GM18861 (cell line): ENCODE results near the gene DPH5.
"Not testable (repeated sequence)": the region's sequence is repeated elsewhere in the genome, so short reads cannot be mapped to it uniquely, and the experiment has no call there.

Experiments used
- ATAC-seq: cut with Tn5 transposase; IDR thresholded peaks from one replicate; pipeline ENCODE4 v1.9.1; 2021; ENCODE audit not compliant: unreplicated experiment

DPH5 gene

GRCh38 chr1:101025657-101026429 is at the start of gene DPH5:
TSS of gene DPH5 (minus strand) at chr1:101025784. CDS start at chr1:101025443, 341 bp downstream.
- peak; percentile 79 for ATAC-seq

GRCh38 chr1:101073836-101074235 is 48.3 kb upstream of the DPH5 start:
- ATAC-seq: no peak

- no peak for ATAC-seq
These were observed 45.9 kb upstream of the DPH5 start for GRCh38 chr1:101071470-101071891.

- no peak for ATAC-seq
These were observed 43.6 kb upstream of the DPH5 start for GRCh38 chr1:101069158-101069557.

GRCh38 chr1:101066937-101067335 is 41.4 kb upstream of the DPH5 start:
- not testable (repeated sequence) for ATAC-seq

GRCh38 chr1:101066260-101066936 is 40.8 kb upstream of the DPH5 start:
- no peak for ATAC-seq

- peak; percentile 36 for ATAC-seq
These were observed 40.0 kb upstream of the DPH5 start for GRCh38 chr1:101065575-101065974.

GRCh38 chr1:101064697-101065096 is 39.1 kb upstream of the DPH5 start:
- ATAC-seq: no peak

- ATAC-seq: peak; percentile 74
These were observed 35.4 kb upstream of the DPH5 start for GRCh38 chr1:101060992-101061391.

- ATAC-seq: no peak
These were observed 34.5 kb upstream of the DPH5 start for GRCh38 chr1:101059945-101060542.

GRCh38 chr1:101055623-101056022 is 30.0 kb upstream of the DPH5 start:
- ATAC-seq: no peak

GRCh38 chr1:101051688-101052638 is 26.4 kb upstream of the DPH5 start:
- ATAC-seq: peak; percentile 87

- ATAC-seq: no peak
These were observed 25.3 kb upstream of the DPH5 start for GRCh38 chr1:101050869-101051268.

GRCh38 chr1:101044749-101045148 is 19.2 kb upstream of the DPH5 start:
- ATAC-seq: no peak

GRCh38 chr1:101044259-101044658 is 18.7 kb upstream of the DPH5 start:
- no peak for ATAC-seq

GRCh38 chr1:101043776-101044175 is 18.2 kb upstream of the DPH5 start:
- ATAC-seq: no peak

GRCh38 chr1:101041300-101041699 is 15.7 kb upstream of the DPH5 start:
- ATAC-seq: no peak

- ATAC-seq: no peak
These were observed 15.1 kb upstream of the DPH5 start for GRCh38 chr1:101040666-101041065.

GRCh38 chr1:101039245-101039644 is 13.7 kb upstream of the DPH5 start:
- no peak for ATAC-seq

GRCh38 chr1:101037316-101037715 is 11.7 kb upstream of the DPH5 start:
- no peak for ATAC-seq

GRCh38 chr1:101033017-101033416 is 7.4 kb upstream of the DPH5 start:
- no peak for ATAC-seq
